ENCODE data around the gene ING1.

GRCh38 chr13:110666255-110666533 is 47.3 kb upstream of the ING1 start:
- TF ChIP-seq GATA3 (IDR thresholded peaks at IDR 0.05; ENCODE audit: low read depth, low read length): no peak
- TF ChIP-seq GATA2 (IDR thresholded peaks at IDR 0.05; ENCODE audit: low read depth, low read length): no peak

Measured in SH-SY5Y (cell line).